Right lobe of liver (tissue), 4 donors: Measurements from ENCODE around the gene RUVBL2.

Experiments
- POLR2A ChIP-seq: fragments of 450-650 bp; IDR thresholded peaks from one replicate; pipeline ENCODE4 v1.6.1; 2017; ENCODE audit warnings: antibody characterized with exemption, mild to moderate bottlenecking
- TF ChIP-seq, protein P1 (sequence below), 4 donors: fragments of 200-600 bp in 3 of 4; fragments of 450-650 bp in 1 of 4; IDR thresholded peaks; one replicate each; pipeline versions ENCODE4 v1.5.1 to v1.8.0; 2016 to 2022; ENCODE audit warnings: antibody characterized with exemption in 4 of 4, mild to moderate bottlenecking in 2 of 4
- donor health status: DM: no; HTN: no; CAD: no.
- donor health status: DM: no; HTN: no; CAD: no.
- donor health status: DM: no; HTN: yes; CAD: no.

GRCh38 chr19:49010453-49010852 is 16.8 kb downstream of the RUVBL2 start:
- TF ChIP-seq, protein P1, sequence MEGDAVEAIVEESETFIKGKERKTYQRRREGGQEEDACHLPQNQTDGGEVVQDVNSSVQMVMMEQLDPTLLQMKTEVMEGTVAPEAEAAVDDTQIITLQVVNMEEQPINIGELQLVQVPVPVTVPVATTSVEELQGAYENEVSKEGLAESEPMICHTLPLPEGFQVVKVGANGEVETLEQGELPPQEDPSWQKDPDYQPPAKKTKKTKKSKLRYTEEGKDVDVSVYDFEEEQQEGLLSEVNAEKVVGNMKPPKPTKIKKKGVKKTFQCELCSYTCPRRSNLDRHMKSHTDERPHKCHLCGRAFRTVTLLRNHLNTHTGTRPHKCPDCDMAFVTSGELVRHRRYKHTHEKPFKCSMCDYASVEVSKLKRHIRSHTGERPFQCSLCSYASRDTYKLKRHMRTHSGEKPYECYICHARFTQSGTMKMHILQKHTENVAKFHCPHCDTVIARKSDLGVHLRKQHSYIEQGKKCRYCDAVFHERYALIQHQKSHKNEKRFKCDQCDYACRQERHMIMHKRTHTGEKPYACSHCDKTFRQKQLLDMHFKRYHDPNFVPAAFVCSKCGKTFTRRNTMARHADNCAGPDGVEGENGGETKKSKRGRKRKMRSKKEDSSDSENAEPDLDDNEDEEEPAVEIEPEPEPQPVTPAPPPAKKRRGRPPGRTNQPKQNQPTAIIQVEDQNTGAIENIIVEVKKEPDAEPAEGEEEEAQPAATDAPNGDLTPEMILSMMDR (IDR thresholded peaks at IDR 0.05) = no peak
- no peak for TF ChIP-seq POLR2A
